NCI-H1092 (cell line): Measurements from ENCODE around the gene CCDC178.

ENCODE experiments used
- DNase-seq: peaks from one replicate; lab custom pipeline; 2025; lab: John Stamatoyannopoulos, UW

CCDC178 gene

GRCh38 chr18:32911660-32912284, 528.7 kb downstream of the CCDC178 start:
- DNase-seq: no peak

- DNase-seq: no peak
Measured at GRCh38 chr18:32910694-32911296, 529.7 kb downstream of the CCDC178 start.

GRCh38 chr18:32909798-32910561, 530.5 kb downstream of the CCDC178 start:
- no peak for DNase-seq

GRCh38 chr18:32908424-32908805, 532.1 kb downstream of the CCDC178 start:
- DNase-seq: no peak

GRCh38 chr18:32907648-32908423, 532.7 kb downstream of the CCDC178 start:
- DNase-seq: no peak

GRCh38 chr18:32907311-32907585, 533.3 kb downstream of the CCDC178 start:
- no peak for DNase-seq

- DNase-seq: no peak
Measured at GRCh38 chr18:32906506-32907310, 533.8 kb downstream of the CCDC178 start.

- no peak for DNase-seq
Measured at GRCh38 chr18:32905651-32906050, 534.9 kb downstream of the CCDC178 start.

GRCh38 chr18:32902568-32903330, 537.8 kb downstream of the CCDC178 start:
- DNase-seq: no peak

GRCh38 chr18:32899819-32900218, 540.7 kb downstream of the CCDC178 start:
- no peak for DNase-seq

- no peak for DNase-seq
Measured at GRCh38 chr18:32896776-32897547, 543.6 kb downstream of the CCDC178 start.

- DNase-seq: no peak
Measured at GRCh38 chr18:32893915-32894314, 546.6 kb downstream of the CCDC178 start.

GRCh38 chr18:32891797-32892196, 548.7 kb downstream of the CCDC178 start:
- DNase-seq: no peak

GRCh38 chr18:32891130-32891529, 549.4 kb downstream of the CCDC178 start:
- DNase-seq: no peak

- DNase-seq: no peak
Measured at GRCh38 chr18:32889615-32890593, 550.6 kb downstream of the CCDC178 start.

- DNase-seq: no peak
Measured at GRCh38 chr18:32888306-32888705, 552.2 kb downstream of the CCDC178 start.
